ENCODE measurements around the gene MVB12A. TPM values are rescaled to one million over a fixed set of nuclear protein-coding genes. Genes with fewer than 3 reads are reported as not detected.

The MVB12A gene
- total RNA-seq, 1 donor from 2014 or later: 71.6 TPM

GRCh38 chr19:17470068-17470841 lies 50.4 kb downstream of the MVB12A start, which contains the start of gene SLC27A1:
Gene SLC27A1 (plus strand): TSS chr19:17470524. CDS start chr19:17470541, 17 bp downstream.
- DNase-seq (ENCODE audit: low read depth): peak; percentile 99

- no peak for DNase-seq (ENCODE audit: low read depth)
Measured at GRCh38 chr19:17471410-17472125, 51.7 kb downstream of the MVB12A start.

GRCh38 chr19:17473041-17473440 lies 53.2 kb downstream of the MVB12A start:
- DNase-seq (ENCODE audit: low read depth): peak; percentile 87

Other genes with a start within 250 kb of the MVB12A start
- gene USE1, start 204.7 kb upstream of the MVB12A start, total RNA-seq: 23.1 and 23.5 TPM in 2 replicates
- 4.3 and 7.0 TPM in 2 replicates for gene OCEL1, start 193.8 kb upstream of the MVB12A start, total RNA-seq
- 103 and 104 TPM in 2 replicates for gene NR2F6, start 174.1 kb upstream of the MVB12A start, total RNA-seq
- not detected in 2 replicates for gene USHBP1, start 155.3 kb upstream of the MVB12A start, total RNA-seq
- gene BABAM1, start 152.6 kb upstream of the MVB12A start, total RNA-seq: 89.3 and 122 TPM in 2 replicates
- 0.27 and 0.36 TPM in 2 replicates for gene ANKLE1, start 138.1 kb upstream of the MVB12A start, total RNA-seq
- gene ABHD8, start 116.6 kb upstream of the MVB12A start, total RNA-seq: 24.0 and 24.8 TPM in 2 replicates
- 55.7 and 87.2 TPM in 2 replicates for gene MRPL34, start 114.2 kb upstream of the MVB12A start, total RNA-seq
- 26.2 and 34.5 TPM in 2 replicates for gene DDA1, start 110.5 kb upstream of the MVB12A start, total RNA-seq
- 8.3 and 8.7 TPM in 2 replicates for gene ANO8, start 85.2 kb upstream of the MVB12A start, total RNA-seq
- gene GTPBP3, start 82.5 kb upstream of the MVB12A start, total RNA-seq: 19.3 and 20.2 TPM in 2 replicates
- gene PLVAP, start 42.7 kb upstream of the MVB12A start, total RNA-seq: 0.43 TPM in 1 of 2 replicates, not detected in the other
- gene CCDC194, start 25.9 kb upstream of the MVB12A start, total RNA-seq: not detected in 2 replicates
- 0.57 and 0.62 TPM in 2 replicates for gene BST2, start 14.4 kb upstream of the MVB12A start, total RNA-seq
- gene TMEM221, start 28.6 kb downstream of the MVB12A start, total RNA-seq: 0.31 and 2.6 TPM in 2 replicates
- not detected in 2 replicates for gene NXNL1, start 40.9 kb downstream of the MVB12A start, total RNA-seq
- gene SLC27A1, start 50.5 kb downstream of the MVB12A start, total RNA-seq: 35.8 and 41.3 TPM in 2 replicates
- gene PGLS, start 91.6 kb downstream of the MVB12A start, total RNA-seq: 60.5 and 75.0 TPM in 2 replicates
- 83.4 and 92.8 TPM in 2 replicates for gene COLGALT1, start 135.6 kb downstream of the MVB12A start, total RNA-seq

All from myocyte (in vitro differentiated cells).